Astrocyte (in vitro differentiated cells and primary cell): Measurements from ENCODE around the gene TFF2.

Experiments used
- EZH2 ChIP-seq: IDR thresholded peaks from 2 replicates; pipeline ENCODE4 v1.6.1; 2012; ENCODE audit warnings: mild to moderate bottlenecking, low read length, inconsistent platforms; ENCODE audit not compliant: insufficient read depth
- TF ChIP-seq, protein P1 (sequence below): IDR thresholded peaks from 2 replicates; pipeline ENCODE4 v1.5.1; 2011; ENCODE audit warnings: low read depth, mild to moderate bottlenecking, inconsistent platforms, low read length, moderate library complexity; ENCODE audit not compliant: insufficient read depth

- TF ChIP-seq, protein P1, sequence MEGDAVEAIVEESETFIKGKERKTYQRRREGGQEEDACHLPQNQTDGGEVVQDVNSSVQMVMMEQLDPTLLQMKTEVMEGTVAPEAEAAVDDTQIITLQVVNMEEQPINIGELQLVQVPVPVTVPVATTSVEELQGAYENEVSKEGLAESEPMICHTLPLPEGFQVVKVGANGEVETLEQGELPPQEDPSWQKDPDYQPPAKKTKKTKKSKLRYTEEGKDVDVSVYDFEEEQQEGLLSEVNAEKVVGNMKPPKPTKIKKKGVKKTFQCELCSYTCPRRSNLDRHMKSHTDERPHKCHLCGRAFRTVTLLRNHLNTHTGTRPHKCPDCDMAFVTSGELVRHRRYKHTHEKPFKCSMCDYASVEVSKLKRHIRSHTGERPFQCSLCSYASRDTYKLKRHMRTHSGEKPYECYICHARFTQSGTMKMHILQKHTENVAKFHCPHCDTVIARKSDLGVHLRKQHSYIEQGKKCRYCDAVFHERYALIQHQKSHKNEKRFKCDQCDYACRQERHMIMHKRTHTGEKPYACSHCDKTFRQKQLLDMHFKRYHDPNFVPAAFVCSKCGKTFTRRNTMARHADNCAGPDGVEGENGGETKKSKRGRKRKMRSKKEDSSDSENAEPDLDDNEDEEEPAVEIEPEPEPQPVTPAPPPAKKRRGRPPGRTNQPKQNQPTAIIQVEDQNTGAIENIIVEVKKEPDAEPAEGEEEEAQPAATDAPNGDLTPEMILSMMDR: no peak
- TF ChIP-seq EZH2: no peak
Measured at GRCh38 chr21:42362700-42363099, 11.9 kb upstream of the TFF2 start.
